Osteocyte (in vitro differentiated cells): ENCODE data around the gene PTPN21. TPM values are rescaled to one million over a fixed set of nuclear protein-coding genes. Genes with fewer than 3 reads are reported as not detected.

Experiments used
- DNase-seq: peaks from one replicate; pipeline ENCODE4 v3.0.0; 2021; ENCODE audit warnings: mixed read lengths; ENCODE audit not compliant: unreplicated experiment; ENCODE audit errors: extremely low spot score
- H3K27ac Mint-ChIP-seq: one replicate; pipeline ENCODE4 v1.8.0; 2021; ENCODE audit warnings: mild to moderate bottlenecking, mixed read lengths; ENCODE audit not compliant: unreplicated experiment
- H3K27me3 Mint-ChIP-seq: one replicate; pipeline ENCODE4 v1.8.0; 2021; ENCODE audit warnings: mixed read lengths; ENCODE audit not compliant: unreplicated experiment
- H3K36me3 Mint-ChIP-seq: one replicate; pipeline ENCODE4 v1.8.0; 2021; ENCODE audit warnings: mixed read lengths; ENCODE audit not compliant: unreplicated experiment
- H3K4me1 Mint-ChIP-seq: one replicate; pipeline ENCODE4 v1.8.0; 2021; ENCODE audit warnings: mixed read lengths; ENCODE audit not compliant: unreplicated experiment
- H3K4me3 Mint-ChIP-seq: one replicate; pipeline ENCODE4 v1.8.0; 2021; ENCODE audit warnings: mild to moderate bottlenecking, moderate library complexity, mixed read lengths; ENCODE audit not compliant: unreplicated experiment
- H3K9me3 Mint-ChIP-seq: one replicate; pipeline ENCODE4 v1.8.0; 2021; ENCODE audit warnings: mixed read lengths; ENCODE audit not compliant: unreplicated experiment
- total RNA-seq: library from RNA; stranded (reverse); gene quantifications from 2 replicates; pipeline ENCODE4 v1.2.1, GENCODE V29; 2021
- TF ChIP-seq, protein P1 (sequence below): fragments of 200-600 bp; sonication (generic); IDR thresholded peaks from 2 replicates; pipeline ENCODE4 v1.5.0; 2021; ENCODE audit warnings: antibody characterized with exemption, mild to moderate bottlenecking, moderate library complexity

The PTPN21 gene
- total RNA-seq, 1 donor from 2014 or later: 30.0 TPM

DNA sequence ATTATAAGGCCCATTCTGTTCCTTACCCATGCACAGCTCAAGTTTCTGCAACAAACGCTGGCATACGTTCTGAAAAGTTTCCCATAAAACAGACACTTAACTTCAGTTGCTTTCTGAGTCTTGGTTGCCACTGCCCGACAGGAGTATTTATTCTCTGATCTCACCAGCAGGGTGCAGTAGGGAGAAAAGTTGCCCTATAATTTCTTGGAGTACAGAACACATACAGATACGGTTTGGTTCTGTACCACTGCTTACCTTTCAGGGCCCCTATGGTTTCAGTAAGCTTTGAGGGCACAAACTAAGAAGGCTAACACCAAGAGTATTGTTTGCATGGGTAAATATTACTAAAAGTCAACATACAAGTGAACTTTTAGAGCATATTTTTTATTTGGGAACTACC lies 91.5 kb downstream of the PTPN21 start:
- Mint-ChIP-seq H3K9me3 (peaks cover 30% of the 10 kb centered on the region), H3K4me3 (no peak overlapping the region), H3K27ac (no peak overlapping the region), H3K36me3 (peaks cover 74% of the 10 kb centered on the region), H3K27me3 (no peaks in the 10 kb centered on the region), H3K4me1 (peaks cover 5% of the 10 kb centered on the region)
- TF ChIP-seq, protein P1, sequence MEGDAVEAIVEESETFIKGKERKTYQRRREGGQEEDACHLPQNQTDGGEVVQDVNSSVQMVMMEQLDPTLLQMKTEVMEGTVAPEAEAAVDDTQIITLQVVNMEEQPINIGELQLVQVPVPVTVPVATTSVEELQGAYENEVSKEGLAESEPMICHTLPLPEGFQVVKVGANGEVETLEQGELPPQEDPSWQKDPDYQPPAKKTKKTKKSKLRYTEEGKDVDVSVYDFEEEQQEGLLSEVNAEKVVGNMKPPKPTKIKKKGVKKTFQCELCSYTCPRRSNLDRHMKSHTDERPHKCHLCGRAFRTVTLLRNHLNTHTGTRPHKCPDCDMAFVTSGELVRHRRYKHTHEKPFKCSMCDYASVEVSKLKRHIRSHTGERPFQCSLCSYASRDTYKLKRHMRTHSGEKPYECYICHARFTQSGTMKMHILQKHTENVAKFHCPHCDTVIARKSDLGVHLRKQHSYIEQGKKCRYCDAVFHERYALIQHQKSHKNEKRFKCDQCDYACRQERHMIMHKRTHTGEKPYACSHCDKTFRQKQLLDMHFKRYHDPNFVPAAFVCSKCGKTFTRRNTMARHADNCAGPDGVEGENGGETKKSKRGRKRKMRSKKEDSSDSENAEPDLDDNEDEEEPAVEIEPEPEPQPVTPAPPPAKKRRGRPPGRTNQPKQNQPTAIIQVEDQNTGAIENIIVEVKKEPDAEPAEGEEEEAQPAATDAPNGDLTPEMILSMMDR: peak; percentile 18
- DNase-seq: no peak

- Mint-ChIP-seq H3K9me3 (peaks cover 32% of the 10 kb centered on the region), H3K4me1 (peaks cover 3% of the 10 kb centered on the region), H3K36me3 (peaks cover 60% of the 10 kb centered on the region), H3K4me3 (no peak overlapping the region), H3K27me3 (no peaks in the 10 kb centered on the region), H3K27ac (no peak overlapping the region)
- no peak for DNase-seq
- TF ChIP-seq, protein P1: no peak
These were observed 99.9 kb downstream of the PTPN21 start for GRCh38 chr14:88454886-88455285.

DNA sequence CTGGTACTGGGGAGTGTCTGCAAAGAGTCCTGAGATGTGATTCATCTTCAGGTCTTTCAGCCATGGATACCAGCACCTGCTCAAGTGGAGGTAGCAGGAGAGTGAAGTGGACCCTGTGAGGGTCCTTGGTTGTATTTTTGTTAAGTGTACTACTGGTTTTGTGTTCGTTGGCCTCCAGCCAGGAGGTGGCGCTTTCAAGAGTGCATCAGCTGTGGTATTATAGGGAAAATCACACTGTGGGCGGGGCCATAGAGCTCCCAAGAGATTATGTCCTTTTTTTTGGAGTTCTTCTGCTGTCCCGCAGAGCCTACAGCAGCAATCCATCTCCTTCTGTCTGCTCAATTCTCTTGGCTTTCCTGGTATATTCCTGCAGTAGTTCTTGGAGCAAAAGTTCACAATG lies 102.6 kb downstream of the PTPN21 start:
- H3K4me3 Mint-ChIP-seq: no peak overlapping the region
- H3K36me3 Mint-ChIP-seq: peaks cover 50% of the 10 kb centered on the region
- DNase-seq: no peak
- no peak overlapping the region for H3K27ac Mint-ChIP-seq
- no peaks in the 10 kb centered on the region for H3K27me3 Mint-ChIP-seq
- peaks cover 12% of the 10 kb centered on the region for H3K9me3 Mint-ChIP-seq
- TF ChIP-seq, protein P1: no peak
- peaks cover 3% of the 10 kb centered on the region for H3K4me1 Mint-ChIP-seq

GRCh38 chr14:88439088-88439487 lies 115.7 kb downstream of the PTPN21 start:
- DNase-seq: no peak
- no peaks in the 10 kb centered on the region for H3K27me3 Mint-ChIP-seq
- peaks cover 19% of the 10 kb centered on the region for H3K9me3 Mint-ChIP-seq
- TF ChIP-seq, protein P1: no peak
- peaks cover 47% of the 10 kb centered on the region for H3K36me3 Mint-ChIP-seq
- no peak overlapping the region for H3K4me3 Mint-ChIP-seq
- H3K4me1 Mint-ChIP-seq: no peaks in the 10 kb centered on the region
- H3K27ac Mint-ChIP-seq: no peak overlapping the region

GRCh38 chr14:88437658-88438057 lies 117.1 kb downstream of the PTPN21 start:
- Mint-ChIP-seq H3K27ac (no peak overlapping the region), H3K9me3 (peaks cover 19% of the 10 kb centered on the region), H3K36me3 (peaks cover 50% of the 10 kb centered on the region), H3K4me1 (no peaks in the 10 kb centered on the region), H3K4me3 (no peak overlapping the region), H3K27me3 (no peaks in the 10 kb centered on the region)
- no peak for DNase-seq
- TF ChIP-seq, protein P1: peak; percentile 13
